Chondrocyte (in vitro differentiated cells): ENCODE measurements around the gene FAM216A. TPM values are rescaled to one million over a fixed set of nuclear protein-coding genes. Genes with fewer than 3 reads are reported as not detected.
"Not testable (repeated sequence)": the region's sequence is repeated elsewhere in the genome, so short reads cannot be mapped to it uniquely, and the experiment has no call there.

Source experiments
- DNase-seq: peaks from one replicate; pipeline ENCODE4 v3.0.0; 2021; ENCODE audit warnings: mixed read lengths, low spot score
- H3K27ac Mint-ChIP-seq: one replicate; pipeline ENCODE4 v1.8.0; 2021; ENCODE audit warnings: mild to moderate bottlenecking, moderate library complexity, mixed read lengths; ENCODE audit not compliant: unreplicated experiment
- H3K27me3 Mint-ChIP-seq: 2 replicates; pipeline ENCODE4 v1.8.0; 2021; ENCODE audit warnings: low read depth, mixed read lengths
- H3K36me3 Mint-ChIP-seq: 2 replicates; pipeline ENCODE4 v1.8.0; 2021; ENCODE audit warnings: low read depth, mixed read lengths
- H3K4me1 Mint-ChIP-seq: 2 replicates; pipeline ENCODE4 v1.8.0; 2021; ENCODE audit warnings: low read depth, mild to moderate bottlenecking, mixed read lengths
- H3K4me3 Mint-ChIP-seq: one replicate; pipeline ENCODE4 v1.8.0; 2021; ENCODE audit warnings: mild to moderate bottlenecking, moderate library complexity, mixed read lengths; ENCODE audit not compliant: unreplicated experiment
- H3K9me3 Mint-ChIP-seq: 2 replicates; pipeline ENCODE4 v1.8.0; 2021; ENCODE audit warnings: low read depth, mixed read lengths
- CTCF ChIP-seq: fragments of 200-600 bp; sonication (generic); IDR thresholded peaks from 2 replicates; pipeline ENCODE4 v1.5.0; 2021; ENCODE audit warnings: antibody characterized with exemption, mild to moderate bottlenecking, moderate library complexity
- total RNA-seq: library from RNA; stranded (reverse); gene quantifications from 3 replicates; pipeline ENCODE4 v1.2.1, GENCODE V29; 2021

FAM216A gene
- total RNA-seq, 1 donor from 2014 or later: 5.8 TPM

GRCh38 chr12:110465024-110465423, 3.6 kb upstream of the FAM216A start:
- Mint-ChIP-seq H3K4me1 (peaks cover 30% of the 10 kb centered on the region), H3K27ac (no peak overlapping the region), H3K9me3 (no peaks in the 10 kb centered on the region), H3K27me3 (no peaks in the 10 kb centered on the region), H3K4me3 (no peak overlapping the region), H3K36me3 (no peaks in the 10 kb centered on the region)
- TF ChIP-seq CTCF: no peak
- no peak for DNase-seq

GRCh38 chr12:110465765-110466164, 2.9 kb upstream of the FAM216A start:
- not testable (repeated sequence) for H3K27ac Mint-ChIP-seq, H3K27me3 Mint-ChIP-seq, H3K9me3 Mint-ChIP-seq, H3K4me3 Mint-ChIP-seq, H3K36me3 Mint-ChIP-seq, DNase-seq
- H3K4me1 Mint-ChIP-seq: peaks cover 32% of the 10 kb centered on the region

GRCh38 chr12:110466791-110467190, 1.9 kb upstream of the FAM216A start:
- no peak for TF ChIP-seq CTCF
- no peak for DNase-seq
- Mint-ChIP-seq H3K4me1 (peaks cover 32% of the 10 kb centered on the region), H3K27me3 (no peaks in the 10 kb centered on the region), H3K9me3 (no peaks in the 10 kb centered on the region), H3K27ac (peak overlapping the region; percentile 25), H3K4me3 (peak overlapping the region; percentile 45), H3K36me3 (no peaks in the 10 kb centered on the region)

GRCh38 chr12:110467847-110468213, 815 bp upstream of the FAM216A start:
- Mint-ChIP-seq H3K4me3 (peak overlapping the region; percentile 98), H3K9me3 (no peaks in the 10 kb centered on the region), H3K4me1 (peaks cover 32% of the 10 kb centered on the region), H3K27ac (peak overlapping the region; percentile 98), H3K27me3 (no peaks in the 10 kb centered on the region), H3K36me3 (no peaks in the 10 kb centered on the region)
- TF ChIP-seq CTCF: no peak
- no peak for DNase-seq

GRCh38 chr12:110475426-110475825, 6.8 kb downstream of the FAM216A start:
- Mint-ChIP-seq H3K4me3 (no peak overlapping the region), H3K4me1 (no peaks in the 10 kb centered on the region), H3K36me3 (no peaks in the 10 kb centered on the region), H3K27ac (no peak overlapping the region), H3K9me3 (no peaks in the 10 kb centered on the region), H3K27me3 (no peaks in the 10 kb centered on the region)
- no peak for TF ChIP-seq CTCF
- DNase-seq: no peak

GRCh38 chr12:110498984-110499706, 30.5 kb downstream of the FAM216A start:
- DNase-seq: no peak
- H3K27me3 Mint-ChIP-seq: no peaks in the 10 kb centered on the region
- H3K4me1 Mint-ChIP-seq: peaks cover 31% of the 10 kb centered on the region

More at GRCh38 chr12:110498984-110499706, 30.5 kb downstream of the FAM216A start:
- no peak for TF ChIP-seq CTCF
- Mint-ChIP-seq H3K9me3 (no peaks in the 10 kb centered on the region), H3K36me3 (peaks cover 3% of the 10 kb centered on the region), H3K4me3 (peak overlapping the region; percentile 12), H3K27ac (peak overlapping the region; percentile 57)
